Heart right ventricle (tissue), 16 donors: ENCODE measurements around the gene UGT3A1. TPM values are rescaled to one million over a fixed set of nuclear protein-coding genes. Genes with fewer than 3 reads are reported as not detected.

ENCODE experiments used
- ATAC-seq, 8 donors: fragments of 200-7000 bp; cut with Tn5 transposase; one replicate each; pipeline ENCODE4 v1.9.1; 2020; ENCODE audit warnings: mild to moderate bottlenecking in 8 of 8, moderate library complexity in 8 of 8, moderate number of reproducible peaks in 1 of 8
- DNase-seq, 2 donors: peaks; one replicate each; pipeline ENCODE4 v3.0.0-alpha.2; 2020
- H3K27ac ChIP-seq, 10 donors: fragments of 200-600 bp; sonication (generic) in 2 of 10; one replicate each; pipeline versions ENCODE4 v1.5.0 to v1.8.0; 2020 to 2022; ENCODE audit warnings: mild to moderate bottlenecking in 3 of 10
- H3K27me3 ChIP-seq, 7 donors: fragments of 200-600 bp; one replicate each; pipeline ENCODE4 v1.8.0; 2021 to 2022; ENCODE audit warnings: mild to moderate bottlenecking in 2 of 7
- H3K36me3 ChIP-seq, 9 donors: fragments of 200-600 bp; sonication (generic) in 1 of 9; one replicate each; pipeline versions ENCODE4 v1.5.0 to v1.8.0; 2020 to 2022; ENCODE audit warnings: mild to moderate bottlenecking in 2 of 9
- H3K4me1 ChIP-seq, 9 donors: fragments of 200-600 bp; sonication (generic) in 1 of 9; one replicate each; pipeline versions ENCODE4 v1.5.0 to v1.8.0; 2020 to 2022; ENCODE audit warnings: mild to moderate bottlenecking in 4 of 9
- H3K4me3 ChIP-seq, 10 donors: fragments of 200-600 bp; sonication (generic) in 2 of 10; one replicate each; pipeline versions ENCODE4 v1.5.0 to v1.8.0; 2020 to 2022; ENCODE audit warnings: mild to moderate bottlenecking in 7 of 10, moderate library complexity in 2 of 10
- H3K9me3 ChIP-seq, 11 donors: fragments of 200-600 bp in 10 of 11; sonication (generic) in 2 of 11; one replicate each; pipeline versions ENCODE4 v1.5.0 to v1.8.0; 2013 to 2022; ENCODE audit warnings: mild to moderate bottlenecking in 2 of 11, control low read depth in 1 of 11, moderate library complexity in 1 of 11
- CTCF ChIP-seq, 9 donors: fragments of 200-600 bp; sonication (generic) in 2 of 9; IDR thresholded peaks; one replicate each; pipeline versions ENCODE4 v1.5.0 to v1.8.0; 2021 to 2022; ENCODE audit warnings: antibody characterized with exemption in 9 of 9, mild to moderate bottlenecking in 5 of 9, moderate library complexity in 1 of 9
- WGBS, 2 donors: extraction: QIAGEN DNeasy Blood & Tissue Kit; methylation state at CpG; one replicate each; pipeline ENCODE4 v1.1.7; 2013; ENCODE audit warnings: inconsistent platforms in 1 of 2; 5-methylcytosine and 5-hydroxymethylcytosine counted together
- intact Hi-C, 10 donors: fragments of 100-400 bp; cut with DNase I; formaldehyde crosslinking; loops; one replicate each; pipeline versions ENCODE4 v1.11.1 to v1.14.2; 2022
- polyA plus RNA-seq, 2 donors: library from polyadenylated mRNA; stranded (reverse); fragments of 200-250 nt; gene quantifications; one replicate each; pipeline ENCODE4 v1.2.3, GENCODE V29; 2013
- total RNA-seq, 10 donors: library from RNA; stranded (reverse); fragmentation: NEBNext Ultra II Directional in 3 of 10; extraction: Animal tissue kit (Norgen Biotek cat#: 25700) in 3 of 10; gene quantifications; one replicate each; pipeline versions ENCODE4 v1.2.1 to v1.2.4, GENCODE V29; 2021 to 2023
- donor health status: Arrhythmogenic right ventricular cardiomyopathy.
- donor health status: ischemic (EF 13 %, LVEDD 7.1; RV severe dilation, severe dysfunction).
- donor health status: healthy with polysubstance abuse.
- donor health status: DM: no; HTN: yes; CAD: no.
- donor health status: DM: no; HTN: no; CAD: no.
- donor health status: ischemic (EF 25% LVEDD 6.9; RV normal size, moderate dysfunction).
- donor health status: ischemic (EF 25% LVEDD 5.7; RV mildly dilated, moderate dysfunction).
- donor health status: healthy.
- donor health status: DM: yes; HTN: yes; CAD: no.
- donor health status: Ischemic cardiomyopathy.
- donor health status: ischemic (EF 35%, LVEDD 5.7; RV mildly dilated, moderate dysfunction).
- donor health status: nonischemic (EF 11% LVEDD 7.7; RV severe dilation, severe dysfunction).
- donor health status: DM: yes; HTN: yes; CAD: no.
- donor health status: PGD.
- donor health status: ischemic (EF 29% LVEDD 5.4; RV normal size, mild dysfunction).
- donor health status: nonischemic (EF 23%, LVEDD 6.1; RV moderate dilation, normal function).

The UGT3A1 gene
- total and polyA plus RNA-seq, 12 donors, result not detected

- DNase-seq (no peak), ATAC-seq (no peak)
- no peaks in the 10 kb centered on the region for H3K36me3 ChIP-seq
- no peak overlapping the region for H3K4me3 ChIP-seq
- WGBS, 2 donors, result 40 to 54% methylated on average over 4 of the region's 4 CpGs
- peaks cover 0 to 4% (median 0%) of the 10 kb centered on the region in 11 donors for H3K9me3 ChIP-seq
- intact Hi-C loops, result no loop called here
- peaks cover 0 to 2% (median 0%) of the 10 kb centered on the region in 9 donors for H3K4me1 ChIP-seq
- H3K27me3 ChIP-seq, result peaks cover 0 to 38% (median 6%) of the 10 kb centered on the region in 7 donors
- no peak overlapping the region for H3K27ac ChIP-seq
- no peak for TF ChIP-seq CTCF (IDR thresholded peaks at IDR 0.05)
Measured at GRCh38 chr5:35919191-35919590, 72.0 kb downstream of the UGT3A1 start.

- no peak for TF ChIP-seq CTCF (IDR thresholded peaks at IDR 0.05)
- no peaks in the 10 kb centered on the region for H3K27me3 ChIP-seq
- H3K9me3 ChIP-seq, result peaks cover 0 to 8% (median 0%) of the 10 kb centered on the region in 11 donors
- H3K36me3 ChIP-seq, result no peaks in the 10 kb centered on the region
- ATAC-seq (no peak), DNase-seq (no peak)
- H3K27ac ChIP-seq, result no peak overlapping the region
- no peaks in the 10 kb centered on the region for H3K4me1 ChIP-seq
- H3K4me3 ChIP-seq, result no peak overlapping the region
- intact Hi-C loops, result no loop called here
Measured at GRCh38 chr5:35908814-35909213, 82.4 kb downstream of the UGT3A1 start.

GRCh38 chr5:35908228-35908627, 83.0 kb downstream of the UGT3A1 start:
- no peak for ATAC-seq
- Histone ChIP-seq H3K4me3 (no peak overlapping the region), H3K27me3 (no peaks in the 10 kb centered on the region), H3K9me3 (peaks cover 0 to 8% (median 0%) of the 10 kb centered on the region in 11 donors), H3K36me3 (no peaks in the 10 kb centered on the region), H3K27ac (no peak overlapping the region), H3K4me1 (no peaks in the 10 kb centered on the region)
- no peak for TF ChIP-seq CTCF (IDR thresholded peaks at IDR 0.05)
- WGBS, 2 donors, result 30 to 42% methylated on average over 1 of the region's 1 CpG
- intact Hi-C loops, result no loop called here
- DNase-seq, result no peak

GRCh38 chr5:35904443-35905132, 86.6 kb downstream of the UGT3A1 start:
- no peak overlapping the region for H3K4me3 ChIP-seq
- no peak for DNase-seq
- H3K9me3 ChIP-seq, result peaks cover 0 to 8% (median 0%) of the 10 kb centered on the region in 11 donors
- no peaks in the 10 kb centered on the region for H3K36me3 ChIP-seq
- WGBS, 2 donors, result 73 to 78% methylated on average over 11 of the region's 11 CpGs
- no peak for ATAC-seq
- no peak overlapping the region for H3K27ac ChIP-seq
- intact Hi-C loops, result no loop called here
- no peaks in the 10 kb centered on the region for H3K4me1 ChIP-seq
- H3K27me3 ChIP-seq, result no peaks in the 10 kb centered on the region
- no peak for TF ChIP-seq CTCF (IDR thresholded peaks at IDR 0.05)
